Amygdala (tissue), 56 donors: Measurements from ENCODE around the gene LIN7B.

Source experiments
- DNase-seq, 56 donors: peaks; one replicate each; lab custom pipeline; 2025; lab: John Stamatoyannopoulos, UW

Gene LIN7B

GRCh38 chr19:49155820-49156346 lies 41.7 kb downstream of the LIN7B start:
- no peak for DNase-seq

DNA sequence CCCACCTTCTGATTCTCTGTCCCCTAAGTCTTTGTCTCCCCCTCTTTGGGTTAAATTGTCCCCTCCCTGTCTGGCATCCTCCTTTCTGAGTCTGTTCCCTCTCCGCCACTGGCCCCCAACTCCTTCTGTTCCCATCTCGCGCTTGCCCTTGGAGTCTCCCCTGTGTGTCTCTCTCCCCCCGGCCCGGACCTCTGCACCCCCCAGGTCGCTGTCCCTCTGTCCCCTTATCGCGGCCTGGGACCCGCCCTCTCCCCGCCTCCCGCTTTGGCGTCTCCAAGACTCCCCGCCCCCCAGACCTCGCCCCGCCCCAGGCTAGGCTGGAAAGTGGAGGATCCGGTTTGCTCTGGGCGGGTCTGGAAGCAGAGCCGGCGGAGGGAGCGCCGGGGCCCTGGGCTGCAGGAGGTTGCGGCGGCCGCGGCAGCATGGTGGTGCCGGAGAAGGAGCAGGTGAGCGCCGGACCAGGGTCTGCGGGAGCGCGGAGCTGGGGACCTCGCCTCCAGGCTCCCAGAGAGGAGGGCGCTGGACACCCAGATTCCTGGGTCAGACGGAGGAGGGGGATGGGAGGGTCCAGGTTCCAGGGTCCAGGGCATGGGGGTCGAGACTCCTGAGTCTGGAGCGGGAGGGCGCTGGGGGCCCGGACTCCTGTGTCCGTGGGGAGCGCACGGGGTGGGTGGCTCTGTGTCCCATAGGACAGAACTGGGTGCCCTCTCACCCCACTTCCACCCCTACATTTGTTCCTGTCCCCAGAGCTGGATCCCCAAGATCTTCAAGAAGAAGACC lies 43.5 kb downstream of the LIN7B start, which contains the start of gene TRPM4:
Gene TRPM4, plus strand, starts transcription at position 348 of the 780 bp plus-strand sequence. Its CDS starts 75 bp downstream, at position 423.
- DNase-seq, result peak in 47 of 56 donors; percentile 13 to 75 (median 50)

- DNase-seq, result no peak
These were observed 46.5 kb downstream of the LIN7B start for GRCh38 chr19:49160450-49161189.

GRCh38 chr19:49161987-49162386 lies 47.8 kb downstream of the LIN7B start:
- DNase-seq, result no peak

GRCh38 chr19:49165111-49165750 lies 51.1 kb downstream of the LIN7B start:
- peak in 16 of 56 donors; percentile 9 to 61 (median 20) for DNase-seq

GRCh38 chr19:49165865-49166301 lies 51.7 kb downstream of the LIN7B start:
- no peak for DNase-seq

DNA sequence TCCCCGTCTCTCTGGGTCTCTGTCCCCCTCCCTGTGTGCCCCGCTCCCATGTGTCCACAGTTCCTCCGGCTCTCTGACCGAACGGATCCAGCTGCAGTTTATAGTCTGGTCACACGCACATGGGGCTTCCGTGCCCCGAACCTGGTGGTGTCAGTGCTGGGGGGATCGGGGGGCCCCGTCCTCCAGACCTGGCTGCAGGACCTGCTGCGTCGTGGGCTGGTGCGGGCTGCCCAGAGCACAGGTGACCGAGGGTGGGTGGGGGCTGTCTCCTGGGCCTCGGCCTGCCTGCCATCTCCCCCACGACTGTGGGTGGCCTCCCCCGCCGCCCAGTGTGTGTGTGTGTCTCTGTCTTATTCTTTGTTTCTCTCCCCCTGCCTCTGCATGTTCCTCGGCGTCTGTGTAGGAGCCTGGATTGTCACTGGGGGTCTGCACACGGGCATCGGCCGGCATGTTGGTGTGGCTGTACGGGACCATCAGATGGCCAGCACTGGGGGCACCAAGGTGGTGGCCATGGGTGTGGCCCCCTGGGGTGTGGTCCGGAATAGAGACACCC lies 53.8 kb downstream of the LIN7B start:
- DNase-seq, result no peak
